ENCODE results near the gene MGST3.

The MGST3 gene

DNA sequence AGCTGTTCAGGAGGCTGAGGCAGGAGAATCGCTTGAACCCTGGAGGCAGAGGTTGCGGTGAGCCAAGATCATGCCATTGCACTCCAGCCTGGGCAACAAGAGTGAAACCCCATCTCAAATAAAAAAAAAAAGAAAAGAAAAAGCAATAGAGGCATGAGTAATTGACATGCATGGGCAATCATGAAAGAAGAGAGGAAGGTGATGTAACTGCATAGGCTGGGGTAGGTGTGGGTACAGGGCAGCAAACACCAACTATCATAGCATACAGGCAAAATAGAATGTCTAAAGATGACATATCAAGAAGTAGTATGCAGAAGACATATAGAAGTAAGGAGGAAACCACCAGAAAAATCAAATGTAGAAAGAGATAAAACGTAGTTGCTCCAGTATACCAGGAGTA, 19.0 kb upstream of the MGST3 start:
- DNase-seq (ENCODE audit: low read depth), result no peak
- no peak overlapping the region for H3K4me3 ChIP-seq (ENCODE audit: low read depth, low read length)
- no peak for TF ChIP-seq CTCF (IDR thresholded peaks at IDR 0.05; ENCODE audit: insufficient read depth, low read depth, low read length, missing control alignments)

GRCh38 chr1:165616054-165616612, 14.9 kb upstream of the MGST3 start:
- no peak for DNase-seq (ENCODE audit: low read depth)
- TF ChIP-seq CTCF (IDR thresholded peaks at IDR 0.05; ENCODE audit: insufficient read depth, low read depth, low read length, missing control alignments), result no peak
- no peak overlapping the region for H3K4me3 ChIP-seq (ENCODE audit: low read depth, low read length)

- DNase-seq (ENCODE audit: low read depth), result no peak
- no peak overlapping the region for H3K4me3 ChIP-seq (ENCODE audit: low read depth, low read length)
- no peak for TF ChIP-seq CTCF (IDR thresholded peaks at IDR 0.05; ENCODE audit: insufficient read depth, low read depth, low read length, missing control alignments)
Measured at GRCh38 chr1:165616987-165617546, 14.0 kb upstream of the MGST3 start.

- DNase-seq (ENCODE audit: low read depth), result no peak
- no peak for TF ChIP-seq CTCF (IDR thresholded peaks at IDR 0.05; ENCODE audit: insufficient read depth, low read depth, low read length, missing control alignments)
Measured at GRCh38 chr1:165619647-165620151, 11.3 kb upstream of the MGST3 start.

GRCh38 chr1:165623624-165624023, 7.4 kb upstream of the MGST3 start:
- DNase-seq (ENCODE audit: low read depth), result no peak
- H3K4me3 ChIP-seq (ENCODE audit: low read depth, low read length), result no peak overlapping the region
- no peak for TF ChIP-seq CTCF (IDR thresholded peaks at IDR 0.05; ENCODE audit: insufficient read depth, low read depth, low read length, missing control alignments)

More at GRCh38 chr1:165619647-165620151, 11.3 kb upstream of the MGST3 start:
- H3K4me3 ChIP-seq (ENCODE audit: low read depth, low read length), result no peak overlapping the region

- H3K4me3 ChIP-seq (ENCODE audit: low read depth, low read length), result no peak overlapping the region
- no peak for DNase-seq (ENCODE audit: low read depth)
- no peak for TF ChIP-seq CTCF (IDR thresholded peaks at IDR 0.05; ENCODE audit: insufficient read depth, low read depth, low read length, missing control alignments)
Measured at GRCh38 chr1:165624441-165624840, 6.6 kb upstream of the MGST3 start.
